Erythroblast (primary cell): ENCODE data around the gene RPL13A.

ENCODE experiments used
- GATA1 ChIP-seq: IDR thresholded peaks from 2 replicates; pipeline ENCODE4 v1.6.1; 2011; ENCODE audit warnings: low read depth, mild to moderate bottlenecking, control low read depth, low read length, moderate library complexity
- POLR2A ChIP-seq: IDR thresholded peaks from 2 replicates; pipeline ENCODE4 v1.6.1; 2011; ENCODE audit warnings: mild to moderate bottlenecking, low read length

GRCh38 chr19:49479975-49480628, 7.3 kb upstream of the RPL13A start:
- TF ChIP-seq POLR2A (no peak), GATA1 (no peak)
